NCI-H1694 treated with DMSO at 0.1 percent for 48 hours (cell line): ENCODE data around the gene DRD1.

Experiments used
- DNase-seq: peaks from one replicate; lab custom pipeline; 2025; lab: John Stamatoyannopoulos, UW

DRD1 gene

GRCh38 chr5:175444060-175444904 lies at the start of gene DRD1:
Gene DRD1, minus strand, starts transcription at chr5:175444182. Its CDS starts 1,083 bp downstream, at chr5:175443099.
- no peak for DNase-seq

GRCh38 chr5:175493726-175494125 lies 49.7 kb upstream of the DRD1 start:
- DNase-seq, result no peak

GRCh38 chr5:175493260-175493659 lies 49.3 kb upstream of the DRD1 start:
- DNase-seq, result no peak

GRCh38 chr5:175491223-175491622 lies 47.2 kb upstream of the DRD1 start:
- DNase-seq, result no peak

GRCh38 chr5:175489693-175490443 lies 45.9 kb upstream of the DRD1 start:
- DNase-seq, result no peak

GRCh38 chr5:175487514-175488222 lies 43.7 kb upstream of the DRD1 start:
- DNase-seq, result no peak

- no peak for DNase-seq
Measured at GRCh38 chr5:175485631-175486030, 41.6 kb upstream of the DRD1 start.

GRCh38 chr5:175484829-175485228 lies 40.8 kb upstream of the DRD1 start:
- DNase-seq, result no peak

- DNase-seq, result no peak
Measured at GRCh38 chr5:175484322-175484721, 40.3 kb upstream of the DRD1 start.

- no peak for DNase-seq
Measured at GRCh38 chr5:175483337-175483736, 39.4 kb upstream of the DRD1 start.

- DNase-seq, result no peak
Measured at GRCh38 chr5:175479125-175479881, 35.3 kb upstream of the DRD1 start.

- peak; percentile 33 for DNase-seq
Measured at GRCh38 chr5:175478384-175479124, 34.6 kb upstream of the DRD1 start, which contains the start of gene SFXN1. Gene SFXN1, plus strand, starts transcription at chr5:175478560. Its CDS starts 13,544 bp downstream, at chr5:175492104.

- no peak for DNase-seq
Measured at GRCh38 chr5:175478008-175478383, 34.0 kb upstream of the DRD1 start.

- DNase-seq, result no peak
Measured at GRCh38 chr5:175477440-175477839, 33.5 kb upstream of the DRD1 start.

GRCh38 chr5:175475248-175475647 lies 31.3 kb upstream of the DRD1 start:
- no peak for DNase-seq

- no peak for DNase-seq
Measured at GRCh38 chr5:175472378-175472777, 28.4 kb upstream of the DRD1 start.

GRCh38 chr5:175471628-175472027 lies 27.6 kb upstream of the DRD1 start:
- no peak for DNase-seq

- DNase-seq, result no peak
Measured at GRCh38 chr5:175471196-175471595, 27.2 kb upstream of the DRD1 start.

- DNase-seq, result no peak
Measured at GRCh38 chr5:175470781-175471180, 26.8 kb upstream of the DRD1 start.

GRCh38 chr5:175469916-175470315 lies 25.9 kb upstream of the DRD1 start:
- no peak for DNase-seq

GRCh38 chr5:175468892-175469291 lies 24.9 kb upstream of the DRD1 start:
- DNase-seq, result no peak
